HepG2 (cell line): ENCODE measurements around the gene TMEM187. TPM values are rescaled to one million over a fixed set of nuclear protein-coding genes. Genes with fewer than 3 reads are reported as not detected.

Source experiments
- EHMT2 ChIP-seq: fragments of 200-600 bp; sonication (generic); IDR thresholded peaks from 2 replicates; pipeline ENCODE4 v1.7.0; 2017; ENCODE audit warnings: antibody characterized with exemption, low read depth, low read length, borderline replicate concordance
- GATA4 ChIP-seq: sonication (generic); IDR thresholded peaks from 2 replicates; pipeline ENCODE4 v1.6.1; 2016; ENCODE audit warnings: antibody characterized with exemption, low read depth, borderline replicate concordance
- HOXA7 ChIP-seq: sonication (generic); formaldehyde crosslinking; IDR thresholded peaks from 2 replicates; pipeline ENCODE4 v1.8.1; 2022; ENCODE audit warnings: mild to moderate bottlenecking, missing genetic modification reagents, moderate library complexity
- KDM4B ChIP-seq: sonication (generic); formaldehyde crosslinking; IDR thresholded peaks from 2 replicates; pipeline ENCODE4 v1.4.0; 2020; ENCODE audit warnings: missing genetic modification reagents
- NFE2L2 ChIP-seq: fragments of 150-350 bp; IDR thresholded peaks from 2 replicates; pipeline ENCODE4 v1.6.1; 2014; ENCODE audit warnings: low read length
- POLR2AphosphoS2 ChIP-seq: IDR thresholded peaks from 2 replicates; pipeline ENCODE4 v1.6.1; 2011; ENCODE audit warnings: low read depth, low read length, improper control_type of control experiment
- RFX3 ChIP-seq: IDR thresholded peaks from 2 replicates; pipeline ENCODE4 v1.6.1; 2016; ENCODE audit warnings: missing biosample characterization, missing genetic modification reagents
- SMAD3 ChIP-seq: sonication (generic); formaldehyde crosslinking; IDR thresholded peaks from 2 replicates; pipeline ENCODE4 v1.4.0; 2020; ENCODE audit warnings: missing genetic modification reagents
- SP140L ChIP-seq: sonication (generic); formaldehyde crosslinking; IDR thresholded peaks from 2 replicates; pipeline ENCODE4 v1.4.0; 2020; ENCODE audit warnings: missing genetic modification reagents, borderline replicate concordance
- TARDBP ChIP-seq: sonication (generic); formaldehyde crosslinking; IDR thresholded peaks from 2 replicates; pipeline ENCODE4 v1.8.0; 2022; ENCODE audit warnings: mild to moderate bottlenecking, missing genetic modification reagents
- TGIF2 ChIP-seq: IDR thresholded peaks from 2 replicates; pipeline ENCODE4 v1.6.1; 2016; ENCODE audit warnings: control low read depth, missing compliant biosample characterization
- ZBTB1 ChIP-seq: sonication (generic); formaldehyde crosslinking; IDR thresholded peaks from 2 replicates; pipeline ENCODE4 v1.4.0; 2020; ENCODE audit warnings: missing genetic modification reagents, borderline replicate concordance
- ZBTB8A ChIP-seq: sonication (generic); formaldehyde crosslinking; IDR thresholded peaks from 2 replicates; pipeline ENCODE4 v1.4.0; 2020; ENCODE audit warnings: mild to moderate bottlenecking, low read depth, missing genetic modification reagents, borderline replicate concordance
- ZFP36L2 ChIP-seq: sonication (generic); formaldehyde crosslinking; IDR thresholded peaks from 2 replicates; pipeline ENCODE4 v1.4.0; 2020; ENCODE audit warnings: missing genetic modification reagents
- ZNF205 ChIP-seq: IDR thresholded peaks from 2 replicates; pipeline ENCODE4 v1.6.1; 2018; ENCODE audit warnings: missing biosample characterization, missing genetic modification reagents
- ZNF605 ChIP-seq: sonication (generic); formaldehyde crosslinking; IDR thresholded peaks from 2 replicates; pipeline ENCODE4 v1.8.0; 2022; ENCODE audit warnings: mild to moderate bottlenecking, missing genetic modification reagents
- ZNF777 ChIP-seq: sonication (generic); formaldehyde crosslinking; IDR thresholded peaks from 2 replicates; pipeline ENCODE4 v1.4.0; 2020; ENCODE audit warnings: missing genetic modification reagents
- polyA plus RNA-seq, 8 experiments: library from polyadenylated mRNA; depleted of rRNA in 3 of 8; stranded (reverse) in 7 of 8; unstranded in 1 of 8; fragments of >200 nt; fragmentation: Illumina TruSeq in 4 of 8; extraction: Trizol in 4 of 8; gene quantifications; 2 replicates each; pipeline versions ENCODE4 v1.2.1 to v1.2.3, GENCODE V29; 2011 to 2016; ENCODE audit warnings: low read depth in 4 of 8, missing spikeins in 1 of 8, mixed read lengths in 1 of 8; ENCODE audit not compliant: insufficient read depth in 1 of 8
- total RNA-seq, 5 experiments: library from RNA; depleted of rRNA; stranded (reverse); fragments of >200 nt; fragmentation: Illumina TruSeq; extraction: Trizol; gene quantifications; 2 replicates each; pipeline ENCODE4 v1.2.3, GENCODE V29; 2016; ENCODE audit warnings: low read depth in 1 of 5
- TF ChIP-seq, protein P1 (sequence below): sonication (generic); formaldehyde crosslinking; IDR thresholded peaks from 2 replicates; pipeline ENCODE4 v1.4.0; 2020; ENCODE audit warnings: mild to moderate bottlenecking, missing genetic modification reagents
- TF ChIP-seq, protein P2 (sequence below): sonication (generic); formaldehyde crosslinking; IDR thresholded peaks from 2 replicates; pipeline ENCODE4 v1.5.0; 2020; ENCODE audit warnings: mild to moderate bottlenecking, missing genetic modification reagents
- TF ChIP-seq, protein P3 (sequence below): sonication (generic); formaldehyde crosslinking; IDR thresholded peaks from 2 replicates; pipeline ENCODE4 v1.8.0; 2023; ENCODE audit warnings: mild to moderate bottlenecking, missing genetic modification reagents
- TF ChIP-seq, protein P4 (sequence below): sonication (generic); formaldehyde crosslinking; IDR thresholded peaks from 2 replicates; pipeline ENCODE4 v1.4.0; 2020; ENCODE audit warnings: missing genetic modification reagents
- TF ChIP-seq, protein P5 (sequence below): sonication (generic); formaldehyde crosslinking; IDR thresholded peaks from 2 replicates; pipeline ENCODE4 v1.4.0; 2020; ENCODE audit warnings: missing genetic modification reagents, borderline replicate concordance

Gene TMEM187
- total and polyA plus RNA-seq, 2 of the 13 experiments (the other 11 are each of a cell fraction or from before 2014, with no cell fraction given): 2.2 to 6.2 TPM

DNA sequence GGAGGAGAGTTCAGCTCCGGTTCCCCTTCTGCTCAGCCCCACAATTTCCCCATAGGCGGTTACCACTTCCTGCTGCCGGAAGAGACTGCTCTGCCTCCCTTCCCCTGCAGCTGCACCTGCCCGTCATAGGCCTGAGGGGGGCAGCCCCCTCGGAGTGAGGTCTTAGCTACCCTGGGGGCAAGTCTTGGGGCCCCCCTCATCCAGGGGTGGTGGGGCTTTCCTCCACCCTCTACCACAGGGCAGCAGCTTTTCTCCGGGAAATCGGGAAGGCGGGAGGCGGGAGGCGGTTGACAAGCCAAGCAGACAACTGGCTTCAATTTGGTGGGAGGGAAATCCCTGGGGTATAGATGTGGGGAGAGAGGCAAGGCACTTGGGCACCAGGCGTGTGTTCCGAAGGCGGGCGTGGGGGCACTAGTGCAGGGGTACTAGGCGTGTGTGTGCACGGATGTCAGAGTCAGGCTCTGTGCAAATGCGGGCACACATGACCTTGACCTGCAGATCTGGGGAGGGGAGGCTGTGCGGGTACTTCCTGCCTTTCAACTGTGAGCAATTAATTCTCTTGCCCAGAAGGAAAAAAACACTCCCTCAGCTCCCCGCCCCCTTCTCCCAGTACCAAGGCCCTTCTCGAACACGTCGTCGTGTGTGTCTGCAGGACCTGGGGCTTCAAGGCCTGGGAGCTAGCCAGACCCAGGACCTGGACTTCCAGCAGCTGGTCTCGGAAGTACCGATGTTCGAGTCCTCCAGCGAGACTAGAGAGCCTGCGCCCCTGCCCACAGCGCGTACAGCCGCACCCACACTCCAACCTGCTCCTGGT, 45.5 kb upstream of the TMEM187 start (continued):
- TF ChIP-seq ZFP36L2 (CRISPR knock-in tag) (no peak), KDM4B (CRISPR knock-in tag) (0 out of 2 replicates have a peak, but pooled peaks have one; percentile 9), ZBTB8A (CRISPR knock-in tag) (no peak), ZNF777 (CRISPR knock-in tag) (no peak), TARDBP (CRISPR knock-in tag) (no peak), NFE2L2 (no peak), RFX3 (no peak), TGIF2 (CRISPR knock-in tag) (no peak), POLR2AphosphoS2 (no peak), SP140L (CRISPR knock-in tag) (no peak), SMAD3 (no peak), ZNF605 (no peak), ZBTB1 (CRISPR knock-in tag) (no peak), EHMT2 (no peak), GATA4 (no peak), HOXA7 (no peak), ZNF205 (no peak)
- TF ChIP-seq, protein P1, sequence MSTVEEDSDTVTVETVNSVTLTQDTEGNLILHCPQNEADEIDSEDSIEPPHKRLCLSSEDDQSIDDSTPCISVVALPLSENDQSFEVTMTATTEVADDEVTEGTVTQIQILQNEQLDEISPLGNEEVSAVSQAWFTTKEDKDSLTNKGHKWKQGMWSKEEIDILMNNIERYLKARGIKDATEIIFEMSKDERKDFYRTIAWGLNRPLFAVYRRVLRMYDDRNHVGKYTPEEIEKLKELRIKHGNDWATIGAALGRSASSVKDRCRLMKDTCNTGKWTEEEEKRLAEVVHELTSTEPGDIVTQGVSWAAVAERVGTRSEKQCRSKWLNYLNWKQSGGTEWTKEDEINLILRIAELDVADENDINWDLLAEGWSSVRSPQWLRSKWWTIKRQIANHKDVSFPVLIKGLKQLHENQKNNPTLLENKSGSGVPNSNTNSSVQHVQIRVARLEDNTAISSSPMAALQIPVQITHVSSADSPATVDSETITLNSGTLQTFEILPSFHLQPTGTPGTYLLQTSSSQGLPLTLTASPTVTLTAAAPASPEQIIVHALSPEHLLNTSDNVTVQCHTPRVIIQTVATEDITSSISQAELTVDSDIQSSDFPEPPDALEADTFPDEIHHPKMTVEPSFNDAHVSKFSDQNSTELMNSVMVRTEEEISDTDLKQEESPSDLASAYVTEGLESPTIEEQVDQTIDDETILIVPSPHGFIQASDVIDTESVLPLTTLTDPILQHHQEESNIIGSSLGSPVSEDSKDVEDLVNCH (CRISPR knock-in tag): no peak
- TF ChIP-seq, protein P2, sequence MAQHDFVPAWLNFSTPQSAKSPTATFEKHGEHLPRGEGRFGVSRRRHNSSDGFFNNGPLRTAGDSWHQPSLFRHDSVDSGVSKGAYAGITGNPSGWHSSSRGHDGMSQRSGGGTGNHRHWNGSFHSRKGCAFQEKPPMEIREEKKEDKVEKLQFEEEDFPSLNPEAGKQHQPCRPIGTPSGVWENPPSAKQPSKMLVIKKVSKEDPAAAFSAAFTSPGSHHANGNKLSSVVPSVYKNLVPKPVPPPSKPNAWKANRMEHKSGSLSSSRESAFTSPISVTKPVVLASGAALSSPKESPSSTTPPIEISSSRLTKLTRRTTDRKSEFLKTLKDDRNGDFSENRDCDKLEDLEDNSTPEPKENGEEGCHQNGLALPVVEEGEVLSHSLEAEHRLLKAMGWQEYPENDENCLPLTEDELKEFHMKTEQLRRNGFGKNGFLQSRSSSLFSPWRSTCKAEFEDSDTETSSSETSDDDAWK (CRISPR knock-in tag): no peak
- TF ChIP-seq, protein P3, sequence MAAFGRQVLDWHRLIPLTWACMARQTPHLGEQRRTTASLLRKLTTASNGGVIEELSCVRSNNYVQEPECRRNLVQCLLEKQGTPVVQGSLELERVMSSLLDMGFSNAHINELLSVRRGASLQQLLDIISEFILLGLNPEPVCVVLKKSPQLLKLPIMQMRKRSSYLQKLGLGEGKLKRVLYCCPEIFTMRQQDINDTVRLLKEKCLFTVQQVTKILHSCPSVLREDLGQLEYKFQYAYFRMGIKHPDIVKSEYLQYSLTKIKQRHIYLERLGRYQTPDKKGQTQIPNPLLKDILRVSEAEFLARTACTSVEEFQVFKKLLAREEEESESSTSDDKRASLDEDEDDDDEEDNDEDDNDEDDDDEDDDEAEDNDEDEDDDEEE: no peak
- TF ChIP-seq, protein P4, sequence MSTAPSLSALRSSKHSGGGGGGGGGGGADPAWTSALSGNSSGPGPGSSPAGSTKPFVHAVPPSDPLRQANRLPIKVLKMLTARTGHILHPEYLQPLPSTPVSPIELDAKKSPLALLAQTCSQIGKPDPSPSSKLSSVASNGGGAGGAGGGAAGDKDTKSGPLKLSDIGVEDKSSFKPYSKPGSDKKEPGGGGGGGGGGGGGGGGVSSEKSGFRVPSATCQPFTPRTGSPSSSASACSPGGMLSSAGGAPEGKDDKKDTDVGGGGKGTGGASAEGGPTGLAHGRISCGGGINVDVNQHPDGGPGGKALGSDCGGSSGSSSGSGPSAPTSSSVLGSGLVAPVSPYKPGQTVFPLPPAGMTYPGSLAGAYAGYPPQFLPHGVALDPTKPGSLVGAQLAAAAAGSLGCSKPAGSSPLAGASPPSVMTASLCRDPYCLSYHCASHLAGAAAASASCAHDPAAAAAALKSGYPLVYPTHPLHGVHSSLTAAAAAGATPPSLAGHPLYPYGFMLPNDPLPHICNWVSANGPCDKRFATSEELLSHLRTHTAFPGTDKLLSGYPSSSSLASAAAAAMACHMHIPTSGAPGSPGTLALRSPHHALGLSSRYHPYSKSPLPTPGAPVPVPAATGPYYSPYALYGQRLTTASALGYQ (CRISPR knock-in tag): no peak
- TF ChIP-seq, protein P5, sequence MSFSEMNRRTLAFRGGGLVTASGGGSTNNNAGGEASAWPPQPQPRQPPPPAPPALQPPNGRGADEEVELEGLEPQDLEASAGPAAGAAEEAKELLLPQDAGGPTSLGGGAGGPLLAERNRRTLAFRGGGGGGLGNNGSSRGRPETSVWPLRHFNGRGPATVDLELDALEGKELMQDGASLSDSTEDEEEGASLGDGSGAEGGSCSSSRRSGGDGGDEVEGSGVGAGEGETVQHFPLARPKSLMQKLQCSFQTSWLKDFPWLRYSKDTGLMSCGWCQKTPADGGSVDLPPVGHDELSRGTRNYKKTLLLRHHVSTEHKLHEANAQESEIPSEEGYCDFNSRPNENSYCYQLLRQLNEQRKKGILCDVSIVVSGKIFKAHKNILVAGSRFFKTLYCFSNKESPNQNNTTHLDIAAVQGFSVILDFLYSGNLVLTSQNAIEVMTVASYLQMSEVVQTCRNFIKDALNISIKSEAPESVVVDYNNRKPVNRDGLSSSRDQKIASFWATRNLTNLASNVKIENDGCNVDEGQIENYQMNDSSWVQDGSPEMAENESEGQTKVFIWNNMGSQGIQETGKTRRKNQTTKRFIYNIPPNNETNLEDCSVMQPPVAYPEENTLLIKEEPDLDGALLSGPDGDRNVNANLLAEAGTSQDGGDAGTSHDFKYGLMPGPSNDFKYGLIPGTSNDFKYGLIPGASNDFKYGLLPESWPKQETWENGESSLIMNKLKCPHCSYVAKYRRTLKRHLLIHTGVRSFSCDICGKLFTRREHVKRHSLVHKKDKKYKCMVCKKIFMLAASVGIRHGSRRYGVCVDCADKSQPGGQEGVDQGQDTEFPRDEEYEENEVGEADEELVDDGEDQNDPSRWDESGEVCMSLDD (CRISPR knock-in tag): no peak
